Ramos (cell line): ENCODE measurements around the gene ARFGEF3.
"Not testable (repeated sequence)": the region's sequence is repeated elsewhere in the genome, so short reads cannot be mapped to it uniquely, and the experiment has no call there.

Experiments
- in situ Hi-C: fragments of 300-500 bp; cut with MboI; formaldehyde crosslinking; loops from one replicate; pipeline ENCODE4 v1.14.3; 2022; ENCODE audit warnings: low sequenced_read_pairs; ENCODE audit not compliant: unreplicated experiment

ARFGEF3 gene

GRCh38 chr6:138206862-138207261, 45.1 kb downstream of the ARFGEF3 start:
- in situ Hi-C loops: no loop called here

DNA sequence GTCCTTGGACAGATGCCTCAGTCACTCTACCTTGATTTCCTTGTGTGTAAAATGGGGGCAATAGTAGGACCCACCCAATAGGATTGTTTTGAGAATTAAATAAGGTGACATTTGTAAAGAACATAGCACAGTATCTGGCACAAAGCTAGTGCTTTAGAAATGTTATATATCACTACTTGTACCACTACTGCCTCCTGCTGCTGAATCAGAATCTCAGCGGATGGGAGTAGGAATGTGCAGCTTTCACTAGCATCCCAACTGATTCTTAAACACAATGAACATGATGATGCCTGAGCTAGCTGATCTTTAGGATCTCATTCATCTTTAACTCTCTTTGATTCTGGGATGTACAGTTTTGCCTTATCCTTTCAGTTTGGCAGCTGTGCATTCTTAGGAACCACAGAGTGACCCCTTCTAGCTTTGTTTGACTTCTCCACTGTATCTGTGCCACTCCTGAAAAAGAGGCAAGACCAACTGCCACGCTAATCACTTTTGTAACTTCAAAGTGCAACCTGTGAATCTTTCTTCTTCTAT, 49.4 kb downstream of the ARFGEF3 start:
- in situ Hi-C loops: no loop called here

DNA sequence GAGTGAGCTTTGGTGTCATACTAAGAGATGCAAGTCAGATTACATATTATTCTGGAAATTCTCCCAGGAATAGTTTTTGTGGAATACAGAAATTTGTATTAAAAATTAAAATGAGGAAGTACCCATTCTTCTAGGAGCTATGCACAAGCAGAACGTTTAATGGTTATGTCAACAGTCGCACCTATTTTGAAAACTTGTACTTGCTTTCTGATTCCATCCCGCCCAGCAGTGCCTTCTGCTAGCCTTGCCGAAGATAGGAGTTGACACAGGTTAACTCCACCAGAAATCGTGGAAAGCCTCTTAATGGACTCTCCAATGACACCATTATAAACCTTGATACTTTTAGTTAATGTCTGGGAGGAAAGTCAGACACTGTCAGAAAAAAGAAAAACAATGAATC, 49.9 kb downstream of the ARFGEF3 start:
- in situ Hi-C loops: no loop called here

DNA sequence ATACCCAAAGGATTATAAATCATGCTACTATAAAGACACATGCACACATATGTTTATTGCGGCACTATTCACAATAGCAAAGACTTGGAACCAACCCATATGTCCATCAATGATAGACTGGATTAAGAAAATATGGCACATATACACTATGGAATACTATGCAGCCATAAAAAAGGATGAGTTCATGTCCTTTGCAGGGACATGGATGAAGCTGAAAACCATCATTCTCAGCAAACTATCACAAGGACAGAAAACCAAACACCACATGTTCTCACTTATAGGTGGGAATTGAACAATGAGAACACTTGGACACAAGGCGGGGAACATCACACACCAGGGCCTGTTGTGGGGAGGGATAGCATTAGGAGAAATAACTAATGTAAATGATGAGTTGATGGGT, 50.8 kb downstream of the ARFGEF3 start:
- in situ Hi-C loops: not testable (repeated sequence)

DNA sequence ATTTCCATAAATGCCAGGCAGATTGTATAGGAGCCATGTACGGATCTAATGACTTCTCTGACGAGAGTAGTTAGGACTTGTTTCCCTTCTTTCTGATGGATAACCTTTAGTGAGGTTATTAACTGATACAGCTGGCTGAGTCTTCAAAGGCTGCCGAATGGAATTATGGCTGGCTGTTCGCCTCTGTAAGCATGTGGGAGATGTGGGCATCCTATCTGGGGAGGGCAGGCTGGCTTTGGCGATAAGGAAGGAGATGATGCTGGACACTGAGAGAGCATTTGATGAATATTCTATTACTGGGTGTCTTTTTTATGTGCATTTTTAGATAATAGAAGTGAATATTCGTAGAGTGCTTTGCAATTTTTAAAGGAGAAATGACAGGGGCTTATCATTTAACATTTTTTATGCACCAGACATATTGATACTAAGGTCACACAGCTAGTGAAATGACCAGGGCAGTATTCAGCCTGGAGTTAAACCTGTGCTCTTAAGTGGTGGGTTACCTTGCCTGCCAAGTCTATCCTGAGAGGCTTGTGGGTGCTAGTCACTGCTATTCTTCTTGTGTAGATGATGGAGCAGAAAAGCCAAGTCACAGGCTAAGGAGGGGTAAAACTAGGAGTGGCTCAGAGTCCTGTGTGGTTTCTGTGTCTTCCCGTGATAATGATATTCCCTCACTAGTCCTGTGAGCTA, 53.5 kb downstream of the ARFGEF3 start:
- in situ Hi-C loops: no loop called here

DNA sequence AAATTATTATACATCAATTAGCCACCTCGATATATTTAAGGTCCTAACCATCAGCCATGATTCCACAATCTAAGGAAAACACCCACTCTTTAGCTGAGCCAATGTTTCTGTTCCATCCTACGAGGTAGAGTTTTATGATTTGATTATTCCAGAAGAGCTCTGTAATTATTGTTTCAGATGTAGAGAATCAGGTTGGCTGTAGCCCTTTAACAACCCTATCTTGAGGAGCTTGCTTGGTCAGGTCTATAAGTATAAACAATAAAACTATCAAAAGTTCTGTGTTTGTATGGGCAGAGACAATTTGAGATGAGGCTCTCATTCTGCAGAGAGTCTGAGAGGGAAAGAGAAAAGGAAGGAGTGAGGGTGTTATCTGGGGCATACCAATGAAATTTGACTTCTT, 56.7 kb downstream of the ARFGEF3 start, which contains the start of gene PBOV1:
PBOV1 (minus strand) TSS at position 43 of the 400 bp plus-strand sequence. CDS start 96 bp downstream, outside the sequence.
- in situ Hi-C loops: no loop called here

- in situ Hi-C loops: no loop called here
Measured at GRCh38 chr6:138219398-138219797, 57.7 kb downstream of the ARFGEF3 start.

DNA sequence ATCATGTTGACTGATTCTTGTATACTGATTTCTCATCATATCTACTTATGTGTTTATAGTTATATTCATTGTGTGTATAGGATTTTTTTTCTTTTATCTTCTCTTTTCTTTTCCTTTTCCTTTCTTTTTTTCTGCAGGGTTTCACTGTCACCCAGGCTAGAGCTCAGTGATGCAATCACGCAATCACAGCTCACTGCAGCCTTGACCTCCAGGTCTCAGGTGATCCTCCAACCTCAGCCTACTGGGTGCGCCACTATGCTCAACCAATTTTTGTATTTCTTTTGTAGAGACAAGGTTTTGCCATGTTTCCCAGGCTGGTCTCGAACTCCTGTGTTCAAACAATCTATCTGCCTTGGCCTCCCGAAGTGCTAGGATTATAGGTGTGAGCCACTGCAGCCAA, 58.2 kb downstream of the ARFGEF3 start:
- in situ Hi-C loops: no loop called here

DNA sequence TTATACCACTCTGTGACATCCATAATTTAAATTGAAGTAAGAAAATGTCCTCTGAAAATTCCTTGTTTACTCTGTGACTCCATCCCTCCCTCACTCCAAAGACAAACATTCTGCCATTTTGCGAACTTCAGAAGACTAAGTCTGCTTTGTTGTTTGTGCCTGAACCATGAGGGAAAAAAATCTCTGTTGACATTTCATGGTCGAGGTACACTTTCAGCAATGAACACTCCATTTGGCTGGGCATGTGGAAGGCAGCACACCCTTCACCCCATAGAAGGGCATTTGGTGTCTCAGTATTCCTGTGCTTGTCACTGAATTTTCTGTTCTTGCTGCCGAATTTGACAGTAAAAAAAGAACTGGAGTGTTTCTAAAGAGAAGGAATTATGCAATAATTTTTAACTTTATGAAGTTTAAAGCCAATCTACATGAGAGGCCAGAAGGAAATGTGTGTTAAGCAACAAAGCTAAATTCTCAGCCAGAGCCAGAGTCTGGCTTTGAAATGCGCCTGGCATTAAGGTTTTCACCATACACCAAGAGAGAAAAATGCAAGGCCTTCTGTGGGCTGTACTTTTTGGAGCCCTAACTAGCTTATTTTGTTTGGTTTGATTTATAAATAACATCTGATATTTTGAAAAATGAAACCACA, 61.3 kb downstream of the ARFGEF3 start:
- in situ Hi-C loops: no loop called here

DNA sequence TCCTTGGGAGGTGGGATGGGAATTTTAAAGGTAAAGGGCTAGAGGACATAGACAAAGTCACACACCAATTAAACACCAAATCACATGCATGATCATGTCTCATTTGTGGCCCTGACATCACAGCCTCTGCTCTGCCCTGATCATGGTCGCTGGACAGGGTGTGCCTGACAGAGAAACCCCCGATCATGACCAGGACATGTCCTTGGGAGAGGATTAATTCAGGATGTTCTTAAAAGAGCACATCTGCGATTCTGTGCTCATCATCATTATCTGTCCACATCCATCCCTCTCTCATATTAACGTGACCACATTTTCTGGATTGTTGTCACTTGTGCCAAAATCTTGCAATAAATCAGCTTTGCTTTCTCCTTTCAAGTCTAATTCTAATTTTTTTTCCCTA, 64.2 kb downstream of the ARFGEF3 start:
- in situ Hi-C loops: no loop called here

DNA sequence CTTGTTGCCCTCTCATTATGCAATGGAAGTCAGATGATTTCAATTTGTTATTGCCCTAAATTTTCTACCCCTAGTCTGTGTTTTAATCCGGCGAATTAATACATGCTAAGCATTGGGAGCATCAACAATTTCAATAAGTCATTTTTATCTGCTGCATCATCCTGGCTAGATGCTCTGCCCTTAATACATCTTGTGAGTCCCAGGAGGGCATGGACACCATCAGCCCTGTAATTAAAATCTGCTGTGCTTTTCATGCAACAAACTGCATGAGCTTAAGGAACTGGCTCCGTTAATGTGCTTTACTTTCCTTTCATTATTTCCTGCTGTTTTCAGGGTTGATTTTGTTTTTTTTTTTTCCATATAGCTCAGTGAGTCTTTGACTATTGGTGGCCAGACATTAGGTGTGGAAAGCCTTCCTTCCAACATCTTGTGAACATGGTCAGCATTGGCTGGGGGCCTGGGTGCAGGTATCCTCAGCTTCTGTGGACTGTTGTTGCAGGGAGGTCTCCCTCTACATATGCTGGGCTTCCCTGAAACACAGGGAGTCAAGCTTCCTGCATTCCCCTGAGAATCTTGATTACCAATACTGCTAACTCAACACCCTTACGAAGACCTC, 65.1 kb downstream of the ARFGEF3 start:
- in situ Hi-C loops: no loop called here

DNA sequence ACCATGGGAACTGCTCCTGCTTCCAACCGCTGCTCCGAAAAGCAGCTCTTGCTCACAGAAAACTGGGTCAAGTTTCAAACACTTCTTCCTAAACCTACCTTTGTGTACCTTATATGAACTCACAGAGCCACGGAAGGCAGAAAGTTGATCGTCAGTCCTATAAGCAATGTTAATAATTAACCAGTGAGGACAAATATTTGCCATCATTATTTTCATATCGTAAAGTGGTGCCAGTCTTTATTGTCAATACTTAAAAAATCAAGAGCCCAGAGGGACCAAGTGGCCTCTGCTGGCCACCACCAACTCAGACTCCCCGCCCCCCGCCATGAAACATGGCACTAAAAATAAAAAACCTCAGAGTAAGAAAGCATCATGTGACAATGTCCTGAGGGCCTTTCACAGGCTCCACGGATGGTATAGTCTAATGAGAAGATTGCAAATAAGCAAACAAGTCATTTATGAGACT, 65.6 kb downstream of the ARFGEF3 start:
- in situ Hi-C loops: no loop called here

- in situ Hi-C loops: no loop called here
Measured at GRCh38 chr6:138229072-138229471, 67.3 kb downstream of the ARFGEF3 start.

DNA sequence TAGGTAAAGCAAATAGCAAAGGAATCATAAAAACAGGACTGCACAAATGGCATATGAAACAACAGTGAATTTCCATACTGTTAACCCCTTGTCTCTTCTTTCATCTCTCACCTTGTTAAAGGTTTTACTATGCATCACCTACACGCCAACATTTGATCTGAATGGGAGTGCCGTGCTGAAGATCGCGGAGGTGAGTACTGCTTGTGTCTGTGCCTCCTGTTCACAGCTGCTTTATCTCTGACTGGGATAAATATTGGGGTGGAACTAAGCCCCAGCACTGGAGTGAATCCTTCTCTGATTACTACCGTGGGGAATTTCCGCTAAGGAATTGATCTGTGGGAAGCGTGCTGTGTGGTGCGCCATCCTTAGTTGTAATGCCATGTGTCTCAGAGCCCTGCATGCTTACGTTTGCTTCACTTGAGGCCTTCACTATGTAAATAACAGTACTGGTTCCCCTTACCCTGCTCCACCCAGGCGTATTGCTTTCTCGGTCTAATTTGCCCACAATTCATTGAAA, 68.0 kb downstream of the ARFGEF3 start:
- in situ Hi-C loops: no loop called here

DNA sequence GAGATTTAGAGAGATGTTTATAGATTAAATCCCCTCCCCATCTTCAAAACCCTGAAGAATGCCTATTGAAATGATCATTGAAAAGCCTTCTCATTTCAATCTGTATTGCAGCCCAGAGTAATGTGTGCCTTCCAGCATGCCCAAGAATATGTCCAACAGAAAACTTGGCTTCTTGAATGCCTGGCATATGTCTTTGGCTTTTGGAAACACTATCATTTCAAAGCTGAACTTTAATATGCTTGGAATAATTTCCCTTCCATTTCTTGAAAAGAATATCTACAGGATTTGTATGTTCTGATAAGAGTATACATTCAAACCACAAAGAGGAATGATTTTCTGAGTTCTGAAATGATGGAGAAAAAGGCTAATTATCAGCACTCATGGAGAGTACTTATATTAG, 68.5 kb downstream of the ARFGEF3 start:
- in situ Hi-C loops: no loop called here

- in situ Hi-C loops: no loop called here
Measured at GRCh38 chr6:138230759-138231380, 69.1 kb downstream of the ARFGEF3 start.

GRCh38 chr6:138231381-138231886, 69.7 kb downstream of the ARFGEF3 start:
- in situ Hi-C loops: no loop called here

DNA sequence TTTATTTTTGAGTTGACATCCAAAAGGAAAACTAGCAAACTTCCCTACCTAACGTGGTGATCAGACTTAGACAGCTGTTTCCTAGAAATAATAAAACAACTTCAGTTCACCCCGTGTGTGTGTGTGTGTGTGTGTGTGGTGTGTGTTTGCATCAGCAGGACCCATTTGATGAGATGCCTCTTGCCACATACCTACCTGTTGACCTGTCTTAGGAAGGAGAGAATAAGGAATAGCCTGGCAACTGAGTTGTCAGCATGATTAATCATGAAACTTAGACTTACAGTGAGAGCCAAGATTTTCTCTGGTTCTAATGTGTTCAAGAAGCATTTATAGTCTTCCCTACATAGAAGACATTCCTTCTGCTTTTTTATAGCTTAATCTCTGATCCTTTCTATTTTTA, 72.6 kb downstream of the ARFGEF3 start:
- in situ Hi-C loops: no loop called here

- in situ Hi-C loops: no loop called here
Measured at GRCh38 chr6:138235205-138235604, 73.5 kb downstream of the ARFGEF3 start.

DNA sequence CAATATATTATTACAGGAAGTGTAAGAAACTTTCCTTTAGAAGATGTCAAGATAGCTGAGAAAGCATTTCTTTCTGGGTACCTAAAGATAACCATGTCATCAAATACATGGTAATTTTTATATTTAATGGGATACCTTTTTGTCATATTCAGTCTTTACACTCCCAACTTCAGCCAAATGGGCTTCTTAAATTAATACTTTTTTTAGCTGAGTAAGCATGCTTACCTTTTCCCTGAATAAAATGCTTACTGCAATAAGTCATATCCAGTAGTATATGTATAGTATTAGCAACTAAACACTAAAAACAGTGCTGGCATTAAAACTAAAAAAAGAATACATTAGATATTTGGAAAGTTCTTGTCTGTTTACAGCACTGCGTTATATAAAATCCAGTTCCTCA, 74.0 kb downstream of the ARFGEF3 start:
- in situ Hi-C loops: no loop called here
